ENCODE results near the gene HSD17B10.
"Not testable (repeated sequence)": the region's sequence is repeated elsewhere in the genome, so short reads cannot be mapped to it uniquely, and the experiment has no call there.

The HSD17B10 gene

GRCh38 chrX:53421772-53422085, 12.4 kb downstream of the HSD17B10 start:
- peaks cover 35% of the 10 kb centered on the region for H3K4me1 Mint-ChIP-seq
- H3K36me3 Mint-ChIP-seq: peaks cover 11% of the 10 kb centered on the region
- no peaks in the 10 kb centered on the region for H3K27me3 Mint-ChIP-seq
- CTCF ChIA-PET: no interaction called here
- H3K27ac Mint-ChIP-seq: peak overlapping the region; percentile 98
- DNase-seq: no peak
- peak overlapping the region; percentile 97 for H3K4me3 Mint-ChIP-seq
- no peaks in the 10 kb centered on the region for H3K9me3 Mint-ChIP-seq

- Mint-ChIP-seq H3K27ac (peak overlapping the region; percentile 98), H3K9me3 (no peaks in the 10 kb centered on the region), H3K4me3 (peak overlapping the region; percentile 97), H3K4me1 (peaks cover 35% of the 10 kb centered on the region), H3K36me3 (peaks cover 11% of the 10 kb centered on the region), H3K27me3 (no peaks in the 10 kb centered on the region)
- no peak for DNase-seq
- CTCF ChIA-PET: no interaction called here
These were observed 13.0 kb downstream of the HSD17B10 start for GRCh38 chrX:53421125-53421524.

GRCh38 chrX:53420351-53420750, 13.8 kb downstream of the HSD17B10 start:
- DNase-seq, H3K27me3 Mint-ChIP-seq, H3K27ac Mint-ChIP-seq, H3K9me3 Mint-ChIP-seq, CTCF ChIA-PET: not testable (repeated sequence)
- Mint-ChIP-seq H3K4me3 (peak overlapping the region; percentile 31), H3K36me3 (peaks cover 11% of the 10 kb centered on the region), H3K4me1 (peaks cover 35% of the 10 kb centered on the region)

- no peak for DNase-seq
- no peaks in the 10 kb centered on the region for H3K9me3 Mint-ChIP-seq
- H3K27me3 Mint-ChIP-seq: no peaks in the 10 kb centered on the region
- no peak overlapping the region for H3K27ac Mint-ChIP-seq
- H3K4me1 Mint-ChIP-seq: peaks cover under 1% of the 10 kb centered on the region
- CTCF ChIA-PET: interaction anchor here (1.2 kb wide), 1 partner anchor 24 kb away, joined by 3 read pairs; no protein-coding TSS in a partner anchor
- H3K36me3 Mint-ChIP-seq: peaks cover 30% of the 10 kb centered on the region
- no peak overlapping the region for H3K4me3 Mint-ChIP-seq
These were observed 21.7 kb downstream of the HSD17B10 start for GRCh38 chrX:53412446-53412845.

- Mint-ChIP-seq H3K36me3 (peaks cover 33% of the 10 kb centered on the region), H3K27me3 (no peaks in the 10 kb centered on the region), H3K4me1 (no peaks in the 10 kb centered on the region), H3K4me3 (no peak overlapping the region), H3K9me3 (no peaks in the 10 kb centered on the region), H3K27ac (peak overlapping the region; percentile 75)
- no peak for DNase-seq
- CTCF ChIA-PET: interaction anchor here (0.6 kb wide), 1 partner anchor 24 kb away, joined by 3 read pairs; no protein-coding TSS in a partner anchor
These were observed 30.6 kb downstream of the HSD17B10 start for GRCh38 chrX:53403535-53403934.

- Mint-ChIP-seq H3K9me3 (no peaks in the 10 kb centered on the region), H3K36me3 (peaks cover 35% of the 10 kb centered on the region), H3K27me3 (no peaks in the 10 kb centered on the region), H3K27ac (no peak overlapping the region), H3K4me1 (no peaks in the 10 kb centered on the region), H3K4me3 (no peak overlapping the region)
- no peak for DNase-seq
- CTCF ChIA-PET: interaction anchor here (0.7 kb wide), 1 partner anchor 83 kb away, joined by 3 read pairs; no protein-coding TSS in a partner anchor
These were observed 36.0 kb downstream of the HSD17B10 start for GRCh38 chrX:53398216-53398615.

- H3K36me3 Mint-ChIP-seq: peaks cover 34% of the 10 kb centered on the region
- no peaks in the 10 kb centered on the region for H3K9me3 Mint-ChIP-seq
- H3K27ac Mint-ChIP-seq: peak overlapping the region; percentile 16
- H3K4me3 Mint-ChIP-seq: no peak overlapping the region
- DNase-seq: no peak
- H3K4me1 Mint-ChIP-seq: no peaks in the 10 kb centered on the region
- CTCF ChIA-PET: no interaction called here
- no peaks in the 10 kb centered on the region for H3K27me3 Mint-ChIP-seq
These were observed 38.4 kb downstream of the HSD17B10 start for GRCh38 chrX:53395605-53396298.

GRCh38 chrX:53383376-53384076, 50.6 kb downstream of the HSD17B10 start:
- Mint-ChIP-seq H3K36me3 (peaks cover 29% of the 10 kb centered on the region), H3K9me3 (no peaks in the 10 kb centered on the region), H3K4me3 (no peak overlapping the region), H3K27me3 (no peaks in the 10 kb centered on the region), H3K4me1 (no peaks in the 10 kb centered on the region), H3K27ac (peak overlapping the region; percentile 33)
- no peak for DNase-seq
- CTCF ChIA-PET: no interaction called here
